ENCODE measurements around the gene NKAIN4. TPM values are rescaled to one million over a fixed set of nuclear protein-coding genes. Genes with fewer than 3 reads are reported as not detected.
A peak's percentile ranks its signal among the peaks of the same experiment; 100 is the strongest.

NKAIN4 gene
- total RNA-seq, 1 donor from 2014 or later: 183 TPM

DNA sequence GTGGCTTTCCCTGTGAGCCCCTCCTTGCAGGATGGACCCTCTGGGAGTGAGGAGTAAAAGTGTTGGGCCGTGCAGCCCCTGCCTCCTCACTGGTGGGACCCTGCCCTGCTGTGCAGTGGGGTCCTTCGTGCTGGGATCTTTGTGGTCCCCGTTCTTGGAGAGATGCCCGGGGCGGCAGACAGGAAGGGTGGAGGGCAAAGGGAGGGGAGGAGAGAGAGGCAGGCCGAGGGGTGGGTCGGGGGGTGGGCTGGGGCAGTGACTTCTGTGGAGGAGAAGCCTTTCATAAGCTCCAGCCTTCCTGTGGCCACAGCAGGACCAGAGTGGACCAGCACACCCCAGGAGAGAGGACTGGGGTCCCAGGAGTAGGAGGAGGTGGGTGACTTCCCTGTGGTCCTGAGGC lies 38.6 kb upstream of the NKAIN4 start, which contains the start of gene COL20A1:
Gene COL20A1, plus strand, starts transcription at position 283 of the 400 bp plus-strand sequence. CDS start 1,922 bp downstream, outside the sequence.
- H3K36me3 Mint-ChIP-seq (ENCODE audit: unreplicated experiment): no peaks in the 10 kb centered on the region
- H3K27ac Mint-ChIP-seq (ENCODE audit: unreplicated experiment): no peak within 1 kb of the TSS
- peaks cover 2% of the 10 kb centered on the region for H3K9me3 Mint-ChIP-seq (ENCODE audit: unreplicated experiment)
- TF ChIP-seq, protein P1, sequence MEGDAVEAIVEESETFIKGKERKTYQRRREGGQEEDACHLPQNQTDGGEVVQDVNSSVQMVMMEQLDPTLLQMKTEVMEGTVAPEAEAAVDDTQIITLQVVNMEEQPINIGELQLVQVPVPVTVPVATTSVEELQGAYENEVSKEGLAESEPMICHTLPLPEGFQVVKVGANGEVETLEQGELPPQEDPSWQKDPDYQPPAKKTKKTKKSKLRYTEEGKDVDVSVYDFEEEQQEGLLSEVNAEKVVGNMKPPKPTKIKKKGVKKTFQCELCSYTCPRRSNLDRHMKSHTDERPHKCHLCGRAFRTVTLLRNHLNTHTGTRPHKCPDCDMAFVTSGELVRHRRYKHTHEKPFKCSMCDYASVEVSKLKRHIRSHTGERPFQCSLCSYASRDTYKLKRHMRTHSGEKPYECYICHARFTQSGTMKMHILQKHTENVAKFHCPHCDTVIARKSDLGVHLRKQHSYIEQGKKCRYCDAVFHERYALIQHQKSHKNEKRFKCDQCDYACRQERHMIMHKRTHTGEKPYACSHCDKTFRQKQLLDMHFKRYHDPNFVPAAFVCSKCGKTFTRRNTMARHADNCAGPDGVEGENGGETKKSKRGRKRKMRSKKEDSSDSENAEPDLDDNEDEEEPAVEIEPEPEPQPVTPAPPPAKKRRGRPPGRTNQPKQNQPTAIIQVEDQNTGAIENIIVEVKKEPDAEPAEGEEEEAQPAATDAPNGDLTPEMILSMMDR (IDR thresholded peaks at IDR 0.05; ENCODE audit: partially characterized antibody, unreplicated experiment): no peak
- H3K4me1 Mint-ChIP-seq (ENCODE audit: low read depth, unreplicated experiment): peaks cover 1% of the 10 kb centered on the region
- no peak within 1 kb of the TSS for H3K4me3 Mint-ChIP-seq (ENCODE audit: unreplicated experiment)
- peaks cover 2% of the 10 kb centered on the region for H3K27me3 Mint-ChIP-seq (ENCODE audit: unreplicated experiment)
- no peak for DNase-seq

DNA sequence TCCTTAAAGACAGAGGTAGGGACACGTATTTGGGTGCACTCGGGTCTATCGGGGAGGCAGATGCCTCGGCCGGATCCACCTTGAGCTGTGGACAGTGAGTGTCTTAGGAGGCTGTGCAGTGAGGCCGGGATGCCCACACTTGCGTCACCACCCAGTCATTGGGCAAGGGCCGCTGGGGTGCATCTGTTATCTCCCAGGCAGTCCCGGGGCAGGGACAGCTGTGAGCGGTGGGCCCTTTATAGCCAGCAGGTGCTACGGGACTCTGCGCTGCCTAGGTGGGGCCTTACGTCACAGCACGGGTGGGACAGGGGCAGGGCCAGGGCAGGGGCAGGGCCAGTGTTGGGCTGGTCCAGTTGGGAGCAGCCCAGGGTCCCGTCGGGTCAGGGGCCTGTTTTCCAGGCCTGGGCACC lies 38.0 kb upstream of the NKAIN4 start:
- Mint-ChIP-seq H3K36me3 (ENCODE audit: unreplicated experiment) (no peaks in the 10 kb centered on the region), H3K27me3 (ENCODE audit: unreplicated experiment) (peaks cover 2% of the 10 kb centered on the region), H3K4me3 (ENCODE audit: unreplicated experiment) (no peak overlapping the region), H3K4me1 (ENCODE audit: low read depth, unreplicated experiment) (peaks cover 1% of the 10 kb centered on the region), H3K9me3 (ENCODE audit: unreplicated experiment) (peaks cover 2% of the 10 kb centered on the region), H3K27ac (ENCODE audit: unreplicated experiment) (no peak overlapping the region)
- DNase-seq: no peak
- TF ChIP-seq, protein P1 (IDR thresholded peaks at IDR 0.05; ENCODE audit: partially characterized antibody, unreplicated experiment): no peak

DNA sequence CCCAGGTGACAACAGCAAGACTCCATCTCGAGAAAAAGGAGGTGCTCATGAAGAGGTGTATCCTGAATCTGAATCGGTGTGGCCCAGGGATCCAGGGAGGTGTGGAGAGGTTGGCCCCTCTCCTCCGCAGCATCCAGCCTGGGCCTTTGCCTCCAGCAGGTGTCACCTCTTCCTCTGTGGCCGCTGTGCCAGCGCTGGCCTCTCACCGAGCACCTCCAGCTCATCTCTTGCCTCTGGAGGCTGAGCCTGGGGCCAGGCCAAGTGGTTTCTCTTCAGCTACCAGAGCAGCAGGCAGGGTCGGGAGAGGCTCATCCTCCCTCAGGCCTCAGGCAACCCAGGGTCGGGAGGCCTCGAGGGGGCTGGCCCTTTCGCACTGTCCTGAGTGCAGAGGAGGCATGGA lies 37.5 kb upstream of the NKAIN4 start:
- peaks cover 5% of the 10 kb centered on the region for H3K27me3 Mint-ChIP-seq (ENCODE audit: unreplicated experiment)
- DNase-seq: no peak

DNA sequence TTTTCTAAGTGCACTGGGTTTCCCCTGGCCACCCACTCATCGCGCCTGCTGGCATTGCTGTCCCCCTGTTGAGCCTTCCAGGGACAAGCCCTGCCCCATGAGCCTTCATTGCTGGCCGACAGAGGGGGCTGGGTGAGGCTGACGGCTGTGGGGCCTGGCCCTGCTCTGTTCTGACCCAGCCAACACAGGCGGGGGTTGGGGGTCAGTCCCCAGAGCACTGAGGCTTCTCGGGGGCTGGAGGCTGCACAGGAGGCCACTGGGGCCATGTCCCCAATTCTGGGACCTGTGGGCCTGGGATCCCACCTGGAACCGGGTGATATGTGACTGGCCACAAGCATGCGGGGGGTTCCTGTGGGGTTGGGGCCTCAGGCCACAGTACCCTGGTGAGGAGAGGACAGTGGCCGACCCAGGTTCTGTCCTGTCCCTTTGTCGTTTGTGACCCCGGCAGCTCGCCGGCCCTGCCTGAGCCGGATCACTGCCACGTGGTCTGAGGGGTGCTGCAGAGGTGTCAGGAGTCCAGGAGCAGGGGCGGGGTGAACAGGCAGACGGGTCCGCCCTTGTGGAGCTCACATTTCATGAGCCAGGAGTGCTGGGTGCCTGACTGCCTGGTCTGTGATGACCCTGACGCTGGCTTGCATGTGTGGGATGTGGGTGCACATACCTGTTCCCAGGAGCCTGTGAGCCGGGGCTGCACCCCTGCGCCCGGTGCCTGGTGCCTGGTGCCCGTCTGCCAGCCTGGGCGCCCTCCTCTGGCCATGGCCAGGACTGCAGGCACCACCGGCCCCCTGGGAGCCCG lies 36.6 kb upstream of the NKAIN4 start:
- Mint-ChIP-seq H3K27me3 (ENCODE audit: unreplicated experiment) (peaks cover 6% of the 10 kb centered on the region), H3K4me3 (ENCODE audit: unreplicated experiment) (no peak overlapping the region)
- peak; percentile 77 for DNase-seq

More for the DNA sequence above, 37.5 kb upstream of the NKAIN4 start:
- Mint-ChIP-seq H3K9me3 (ENCODE audit: unreplicated experiment) (peaks cover 2% of the 10 kb centered on the region), H3K4me3 (ENCODE audit: unreplicated experiment) (no peak overlapping the region), H3K36me3 (ENCODE audit: unreplicated experiment) (no peaks in the 10 kb centered on the region), H3K27ac (ENCODE audit: unreplicated experiment) (no peak overlapping the region), H3K4me1 (ENCODE audit: low read depth, unreplicated experiment) (peaks cover 1% of the 10 kb centered on the region)
- TF ChIP-seq, protein P1 (IDR thresholded peaks at IDR 0.05; ENCODE audit: partially characterized antibody, unreplicated experiment): no peak

More for the DNA sequence above, 36.6 kb upstream of the NKAIN4 start:
- Mint-ChIP-seq H3K36me3 (ENCODE audit: unreplicated experiment) (no peaks in the 10 kb centered on the region), H3K4me1 (ENCODE audit: low read depth, unreplicated experiment) (peaks cover 1% of the 10 kb centered on the region), H3K27ac (ENCODE audit: unreplicated experiment) (no peak overlapping the region), H3K9me3 (ENCODE audit: unreplicated experiment) (peaks cover 2% of the 10 kb centered on the region)
- TF ChIP-seq, protein P1 (IDR thresholded peaks at IDR 0.05; ENCODE audit: partially characterized antibody, unreplicated experiment): peak; percentile 78
